K562 (cell line): ENCODE measurements around the gene MRPL10. TPM values are rescaled to one million over a fixed set of nuclear protein-coding genes. Genes with fewer than 3 reads are reported as not detected.

Source experiments
- BACH1 ChIP-seq: fragments of 200-800 bp; sonication (Bioruptor generic); IDR thresholded peaks from 2 replicates; pipeline ENCODE4 v1.6.1; 2016; ENCODE audit warnings: missing genetic modification characterization, missing compliant biosample characterization
- CREM ChIP-seq: IDR thresholded peaks from 2 replicates; pipeline ENCODE4 v1.6.1; 2014; ENCODE audit warnings: antibody characterized with exemption, low read depth
- DIDO1 ChIP-seq: fragments of 450-650 bp; IDR thresholded peaks from 2 replicates; pipeline ENCODE4 v1.6.1; 2016; ENCODE audit warnings: low read depth, missing biosample characterization, missing genetic modification characterization
- DNMT1 ChIP-seq: fragments of 450-650 bp; IDR thresholded peaks from 2 replicates; pipeline ENCODE4 v1.6.1; 2016; ENCODE audit warnings: antibody characterized with exemption, mild to moderate bottlenecking
- ESRRA ChIP-seq: fragments of 450-650 bp; IDR thresholded peaks from 2 replicates; pipeline ENCODE4 v1.6.1; 2014; ENCODE audit warnings: low read depth, mild to moderate bottlenecking, moderate library complexity, borderline replicate concordance
- KLF10 ChIP-seq: fragments of 250-450 bp; sonication (Bioruptor Pico); IDR thresholded peaks from 2 replicates; pipeline ENCODE4 v1.6.1; 2021; ENCODE audit warnings: matching md5 sums
- KLF13 ChIP-seq: fragments of 450-650 bp; IDR thresholded peaks from 2 replicates; pipeline ENCODE4 v1.6.1; 2016; ENCODE audit warnings: missing genetic modification characterization, low read depth, mild to moderate bottlenecking, missing compliant biosample characterization, moderate library complexity, borderline replicate concordance
- MLLT1 ChIP-seq, 2 experiments: fragments of 450-650 bp; IDR thresholded peaks; 2 replicates each; pipeline ENCODE4 v1.6.1; 2016
- NONO ChIP-seq, 2 experiments: fragments of 200-400 bp in 1 of 2; fragments of 450-650 bp in 1 of 2; formaldehyde crosslinking in 1 of 2; IDR thresholded peaks; 2 replicates each; pipeline ENCODE4 v1.6.1; 2017; ENCODE audit warnings: low read depth in 2 of 2, mild to moderate bottlenecking in 2 of 2, moderate library complexity in 2 of 2, low read length in 1 of 2
- PHB2 ChIP-seq: fragments of 450-650 bp; IDR thresholded peaks from 2 replicates; pipeline ENCODE4 v1.6.1; 2017; ENCODE audit warnings: low read depth
- PRDM10 ChIP-seq: fragments of 450-650 bp; IDR thresholded peaks from 2 replicates; pipeline ENCODE4 v1.6.1; 2018; ENCODE audit not compliant: partially characterized antibody
- RAD51 ChIP-seq: fragments of 450-650 bp; IDR thresholded peaks from 2 replicates; pipeline ENCODE4 v1.7.1; 2016; ENCODE audit warnings: low read depth, mild to moderate bottlenecking, borderline replicate concordance
- RBFOX2 ChIP-seq: fragments of 200-400 bp; formaldehyde crosslinking; IDR thresholded peaks from 2 replicates; pipeline ENCODE4 v1.6.1; 2017; ENCODE audit warnings: low read depth, mild to moderate bottlenecking, low read length, moderate library complexity
- XRCC5 ChIP-seq: fragments of 200-400 bp; formaldehyde crosslinking; IDR thresholded peaks from 2 replicates; pipeline ENCODE4 v1.6.1; 2017; ENCODE audit warnings: low read depth, mild to moderate bottlenecking, low read length
- ZBTB12 ChIP-seq: fragments of 250-450 bp; sonication (Bioruptor Pico); IDR thresholded peaks from 2 replicates; pipeline ENCODE4 v1.4.0; 2020
- ZNF282 ChIP-seq: sonication (generic); formaldehyde crosslinking; IDR thresholded peaks from 2 replicates; pipeline ENCODE4 v1.8.1; 2023; ENCODE audit warnings: missing genetic modification reagents
- polyA plus RNA-seq, 8 experiments: library from polyadenylated mRNA; depleted of rRNA in 4 of 8; stranded (reverse) in 5 of 8; unstranded in 3 of 8; fragments of >200 nt; fragmentation: Nextera tagmentation in 2 of 8; fragmentation: Illumina TruSeq in 1 of 8; extraction: Ambion mirVana in 2 of 8; extraction: Trizol in 1 of 8; gene quantifications; 2 replicates each; pipeline versions ENCODE4 v1.2.1 to v1.2.3, GENCODE V29; 2011 to 2014; ENCODE audit warnings: inconsistent platforms in 1 of 8, missing spikeins in 1 of 8
- total RNA-seq, 7 experiments: library from RNA; depleted of rRNA in 6 of 7; stranded (reverse); fragments of >200 nt in 6 of 7; fragmentation: Illumina TruSeq in 2 of 7; extraction: Trizol in 2 of 7; gene quantifications; 2 replicates each; pipeline versions ENCODE4 v1.2.1 to v1.2.3, GENCODE V29; 2011 to 2021; ENCODE audit warnings: low replicate concordance in 1 of 7
- TF ChIP-seq, protein P1 (sequence below): fragments of 250-450 bp; sonication (Bioruptor Pico); IDR thresholded peaks from 2 replicates; pipeline ENCODE4 v1.5.0; 2020; ENCODE audit warnings: mild to moderate bottlenecking, borderline replicate concordance

The MRPL10 gene
- total and polyA plus RNA-seq, 9 of the 15 experiments (the other 6 are each of a cell fraction or from before 2014, with no cell fraction given): 27.8 to 105 (median 67.3) TPM

- TF ChIP-seq ZBTB12 (no peak), NONO (IDR thresholded peaks at IDR 0.05; ENCODE audit: low read depth in 2 of 2, low read length in 1 of 2) (peak; percentile 74 to 96; a peak in 3 of 4 replicates), PRDM10 (peak; percentile 76), XRCC5 (no peak), BACH1 (no peak; the same call in 1 of the 2 replicates), KLF13 (tag) (peak; percentile 47; the same call in 1 of the 2 replicates), KLF10 (no peak), RBFOX2 (peak; percentile 85), ESRRA (no peak), ZNF282 (CRISPR knock-in tag) (no peak), DNMT1 (no peak), MLLT1 (IDR thresholded peaks at IDR 0.05) (no peak), PHB2 (no peak), CREM (no peak), RAD51 (no peak), DIDO1 (tag) (no peak)
- TF ChIP-seq, protein P1, sequence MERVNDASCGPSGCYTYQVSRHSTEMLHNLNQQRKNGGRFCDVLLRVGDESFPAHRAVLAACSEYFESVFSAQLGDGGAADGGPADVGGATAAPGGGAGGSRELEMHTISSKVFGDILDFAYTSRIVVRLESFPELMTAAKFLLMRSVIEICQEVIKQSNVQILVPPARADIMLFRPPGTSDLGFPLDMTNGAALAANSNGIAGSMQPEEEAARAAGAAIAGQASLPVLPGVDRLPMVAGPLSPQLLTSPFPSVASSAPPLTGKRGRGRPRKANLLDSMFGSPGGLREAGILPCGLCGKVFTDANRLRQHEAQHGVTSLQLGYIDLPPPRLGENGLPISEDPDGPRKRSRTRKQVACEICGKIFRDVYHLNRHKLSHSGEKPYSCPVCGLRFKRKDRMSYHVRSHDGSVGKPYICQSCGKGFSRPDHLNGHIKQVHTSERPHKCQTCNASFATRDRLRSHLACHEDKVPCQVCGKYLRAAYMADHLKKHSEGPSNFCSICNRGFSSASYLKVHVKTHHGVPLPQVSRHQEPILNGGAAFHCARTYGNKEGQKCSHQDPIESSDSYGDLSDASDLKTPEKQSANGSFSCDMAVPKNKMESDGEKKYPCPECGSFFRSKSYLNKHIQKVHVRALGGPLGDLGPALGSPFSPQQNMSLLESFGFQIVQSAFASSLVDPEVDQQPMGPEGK (CRISPR knock-in tag): no peak
These were observed 19.6 kb upstream of the MRPL10 start, which contains the start of gene SP6 (continued) for GRCh38 chr17:47850692-47851573.
